NT2/D1 (cell line): Measurements from ENCODE around the gene DGCR6L.

ENCODE experiments used
- SUZ12 ChIP-seq: IDR thresholded peaks from 2 replicates; pipeline ENCODE4 v1.6.1; 2011; ENCODE audit not compliant: insufficient read length, insufficient read depth; ENCODE audit errors: extremely low read depth
- YY1 ChIP-seq: IDR thresholded peaks from 2 replicates; pipeline ENCODE4 v1.6.1; 2011; ENCODE audit not compliant: insufficient read length, insufficient read depth
- ZNF274 ChIP-seq: IDR thresholded peaks from 2 replicates; pipeline ENCODE4 v1.6.1; 2011; ENCODE audit warnings: mild to moderate bottlenecking, low read depth, low read length

DNA sequence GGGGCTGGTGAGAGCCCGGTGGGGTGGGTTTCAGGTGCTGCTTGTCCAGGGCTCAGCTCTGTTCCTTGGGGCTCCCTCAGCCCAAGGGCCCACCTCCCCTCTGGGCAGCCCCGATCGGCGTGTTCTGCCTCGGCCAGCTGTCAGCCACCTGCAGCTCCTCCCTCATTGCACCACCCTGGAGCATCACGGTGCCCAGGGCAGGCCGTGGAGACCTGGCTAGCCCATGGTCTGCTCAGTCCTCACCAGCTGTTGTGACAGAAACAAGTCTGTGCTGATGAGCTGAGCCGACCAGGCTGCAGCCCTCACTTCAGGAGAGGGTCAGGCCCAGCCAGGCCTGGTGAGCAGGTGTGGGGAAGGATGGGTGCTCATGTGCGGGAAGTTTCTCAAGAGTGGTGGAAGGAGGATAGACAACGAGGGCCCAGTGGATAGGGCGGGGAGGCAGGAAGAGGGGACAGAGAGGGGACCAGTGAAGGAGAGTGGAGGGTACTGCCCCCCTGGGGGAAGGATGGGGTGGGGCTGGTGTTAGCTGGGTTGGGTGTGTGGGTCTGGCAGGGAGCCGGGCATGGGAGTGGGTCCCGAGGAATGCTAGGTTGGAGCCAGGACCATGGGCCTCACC, 35.3 kb downstream of the DGCR6L start:
- no peak for TF ChIP-seq YY1
- TF ChIP-seq ZNF274: no peak
- TF ChIP-seq SUZ12: no peak
